Measurements from ENCODE around the gene SPIRE2.
"Not testable (repeated sequence)": the region's sequence is repeated elsewhere in the genome, so short reads cannot be mapped to it uniquely, and the experiment has no call there.

The SPIRE2 gene

DNA sequence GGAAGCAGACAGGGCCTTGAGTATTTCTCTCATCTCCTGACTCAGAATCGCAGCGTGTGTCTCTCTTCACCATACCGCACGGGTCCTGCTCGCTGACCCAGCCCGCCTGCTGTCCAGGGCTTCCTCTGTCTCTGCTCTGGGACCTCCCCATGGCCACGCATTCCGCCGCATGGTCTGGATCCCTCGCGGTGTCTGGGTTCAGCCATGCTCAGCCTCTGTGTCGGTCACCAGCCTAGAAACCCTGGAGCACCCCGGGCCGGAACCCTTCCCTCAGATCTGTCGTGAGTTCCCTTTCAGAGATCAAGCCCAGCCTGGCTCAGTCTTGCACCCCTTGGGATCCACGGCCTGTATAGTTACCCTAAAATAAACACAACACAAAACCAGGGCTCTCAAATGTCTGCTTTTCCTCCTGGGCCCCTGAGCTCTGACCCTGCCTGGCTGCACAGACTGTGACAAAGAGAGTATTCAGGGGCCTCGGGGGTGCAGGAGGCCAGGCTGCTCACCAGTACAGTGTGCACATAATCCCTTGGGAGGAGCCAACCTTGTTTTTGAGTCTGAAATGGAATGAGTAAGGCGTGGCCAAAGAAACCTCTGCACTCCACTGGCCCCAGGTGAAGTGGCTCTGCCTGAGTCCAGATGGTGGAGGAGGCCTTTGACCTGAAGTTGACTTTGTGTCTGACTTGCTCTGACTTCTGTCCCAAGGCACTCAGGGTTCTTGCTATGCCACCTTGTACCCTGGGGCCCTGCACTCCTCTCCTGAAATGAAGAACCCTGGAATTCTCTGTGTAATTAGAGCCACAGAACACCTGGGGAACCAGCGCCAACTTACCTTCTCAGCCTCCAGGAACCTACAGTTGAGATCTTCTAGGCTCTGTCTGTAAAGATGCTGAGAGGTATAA is 5.8 kb upstream of the SPIRE2 start:
- no peak overlapping the region for H3K9ac ChIP-seq (ENCODE audit: low read depth, low read length)
- no peak for TF ChIP-seq EZH2 (IDR thresholded peaks at IDR 0.05; ENCODE audit: borderline replicate concordance, low read depth, low read length, severe bottlenecking)
- TF ChIP-seq, protein P1, sequence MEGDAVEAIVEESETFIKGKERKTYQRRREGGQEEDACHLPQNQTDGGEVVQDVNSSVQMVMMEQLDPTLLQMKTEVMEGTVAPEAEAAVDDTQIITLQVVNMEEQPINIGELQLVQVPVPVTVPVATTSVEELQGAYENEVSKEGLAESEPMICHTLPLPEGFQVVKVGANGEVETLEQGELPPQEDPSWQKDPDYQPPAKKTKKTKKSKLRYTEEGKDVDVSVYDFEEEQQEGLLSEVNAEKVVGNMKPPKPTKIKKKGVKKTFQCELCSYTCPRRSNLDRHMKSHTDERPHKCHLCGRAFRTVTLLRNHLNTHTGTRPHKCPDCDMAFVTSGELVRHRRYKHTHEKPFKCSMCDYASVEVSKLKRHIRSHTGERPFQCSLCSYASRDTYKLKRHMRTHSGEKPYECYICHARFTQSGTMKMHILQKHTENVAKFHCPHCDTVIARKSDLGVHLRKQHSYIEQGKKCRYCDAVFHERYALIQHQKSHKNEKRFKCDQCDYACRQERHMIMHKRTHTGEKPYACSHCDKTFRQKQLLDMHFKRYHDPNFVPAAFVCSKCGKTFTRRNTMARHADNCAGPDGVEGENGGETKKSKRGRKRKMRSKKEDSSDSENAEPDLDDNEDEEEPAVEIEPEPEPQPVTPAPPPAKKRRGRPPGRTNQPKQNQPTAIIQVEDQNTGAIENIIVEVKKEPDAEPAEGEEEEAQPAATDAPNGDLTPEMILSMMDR (IDR thresholded peaks at IDR 0.05; ENCODE audit: borderline replicate concordance, extremely low read depth, low read length, poor library complexity, severe bottlenecking), result no peak
- ATAC-seq (ENCODE audit: insufficient read depth, low read depth) (no peak), DNase-seq (no peak)
- peaks cover 9% of the 10 kb centered on the region for H3K79me2 ChIP-seq (ENCODE audit: insufficient read depth, low read length)
- H3K27ac ChIP-seq (ENCODE audit: low read length), result no peak overlapping the region
- peaks cover 26% of the 10 kb centered on the region for H3K4me1 ChIP-seq (ENCODE audit: insufficient read depth, low read length)
- H3K9me3 ChIP-seq (ENCODE audit: insufficient read depth, low read length, severe bottlenecking), result no peaks in the 10 kb centered on the region
- no peaks in the 10 kb centered on the region for H3K27me3 ChIP-seq (ENCODE audit: insufficient read depth, low read length, poor library complexity)
- no peak overlapping the region for H3K4me2 ChIP-seq (ENCODE audit: insufficient read depth, low read length)
- H3K36me3 ChIP-seq (ENCODE audit: insufficient read depth, low read length), result no peaks in the 10 kb centered on the region
- H2AFZ ChIP-seq (ENCODE audit: low read depth, low read length), result no peak overlapping the region
- peaks cover 8% of the 10 kb centered on the region for H4K20me1 ChIP-seq (ENCODE audit: insufficient read depth, low read length)
- no peak overlapping the region for H3K4me3 ChIP-seq (ENCODE audit: low read depth in 1 of 2, low read length in 2 of 2)

DNA sequence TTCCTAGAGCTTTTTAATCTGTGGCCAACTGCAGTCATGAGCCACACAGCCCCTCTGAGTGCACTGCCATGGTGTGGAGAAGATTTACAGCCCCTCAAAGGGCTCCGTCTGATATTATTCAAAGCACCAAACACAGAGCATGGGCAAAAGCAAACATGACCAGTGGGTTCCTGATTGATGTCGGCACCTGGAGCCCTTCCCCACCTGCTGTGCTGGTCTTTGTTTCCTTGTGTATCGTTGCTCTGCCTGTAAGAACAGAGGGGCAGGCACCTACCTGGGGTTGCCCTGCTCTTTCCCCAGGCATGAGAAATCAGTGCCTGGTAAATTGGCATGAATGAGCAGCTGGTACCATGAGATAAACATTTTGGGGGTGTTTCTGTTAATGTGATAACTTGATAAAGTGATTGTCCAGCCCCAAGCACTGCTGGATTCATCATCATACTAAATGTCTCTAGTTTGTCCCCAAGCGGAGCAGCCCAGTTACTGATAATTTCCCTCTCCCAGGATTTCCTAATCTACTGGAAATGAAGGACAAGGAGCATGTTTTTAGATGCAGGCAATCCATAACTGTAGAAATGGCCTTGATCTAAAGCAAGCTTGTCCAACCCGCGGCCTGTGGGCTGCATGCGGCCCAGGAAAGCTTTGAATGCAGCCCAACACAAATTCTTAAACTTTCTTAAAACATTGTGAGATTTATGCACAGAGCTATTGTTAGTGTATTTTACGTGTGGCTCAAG is 5.0 kb upstream of the SPIRE2 start:
- Histone ChIP-seq H3K79me2 (ENCODE audit: insufficient read depth, low read length) (peaks cover 4% of the 10 kb centered on the region; the same call in 1 of the 2 replicates), H4K20me1 (ENCODE audit: insufficient read depth, low read length) (peaks cover 12% of the 10 kb centered on the region), H3K27me3 (ENCODE audit: insufficient read depth, low read length, poor library complexity) (no peaks in the 10 kb centered on the region), H3K4me1 (ENCODE audit: insufficient read depth, low read length) (peaks cover 24% of the 10 kb centered on the region), H2AFZ (ENCODE audit: low read depth, low read length) (no peak overlapping the region), H3K9ac (ENCODE audit: low read depth, low read length) (no peak overlapping the region), H3K36me3 (ENCODE audit: insufficient read depth, low read length) (no peaks in the 10 kb centered on the region), H3K4me3 (ENCODE audit: low read depth in 1 of 2, low read length in 2 of 2) (no peak overlapping the region), H3K27ac (ENCODE audit: low read length) (no peak overlapping the region), H3K9me3 (ENCODE audit: insufficient read depth, low read length, severe bottlenecking) (no peaks in the 10 kb centered on the region), H3K4me2 (ENCODE audit: insufficient read depth, low read length) (no peak overlapping the region)
- no peak for DNase-seq
- no peak for TF ChIP-seq EZH2 (IDR thresholded peaks at IDR 0.05; ENCODE audit: borderline replicate concordance, low read depth, low read length, severe bottlenecking)
- TF ChIP-seq, protein P1 (IDR thresholded peaks at IDR 0.05; ENCODE audit: borderline replicate concordance, extremely low read depth, low read length, poor library complexity, severe bottlenecking), result no peak
- no peak for ATAC-seq (ENCODE audit: insufficient read depth, low read depth)

DNA sequence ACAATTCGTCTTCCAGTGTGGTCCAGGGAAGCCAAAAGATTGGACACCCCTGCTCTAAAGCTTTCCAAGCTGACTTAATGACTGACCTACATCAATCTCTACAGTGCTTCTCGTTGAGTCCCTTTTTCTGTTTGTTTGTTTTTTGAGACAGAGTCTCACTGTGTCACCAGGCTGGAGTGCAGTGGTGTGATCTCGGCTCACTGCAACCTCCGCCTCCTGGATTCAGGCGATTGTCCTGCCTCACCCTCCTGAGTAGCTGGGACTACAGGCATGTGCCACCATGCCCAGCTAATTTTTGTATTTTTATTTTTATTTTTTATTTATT is 4.5 kb upstream of the SPIRE2 start:
- Histone ChIP-seq H3K4me1 (ENCODE audit: insufficient read depth, low read length) (peaks cover 19% of the 10 kb centered on the region), H4K20me1 (ENCODE audit: insufficient read depth, low read length) (peaks cover 15% of the 10 kb centered on the region)
- H3K4me2 ChIP-seq (ENCODE audit: insufficient read depth, low read length); ATAC-seq (ENCODE audit: insufficient read depth, low read depth); H3K27me3 ChIP-seq (ENCODE audit: insufficient read depth, low read length, poor library complexity); DNase-seq; H3K27ac ChIP-seq (ENCODE audit: low read length); H3K36me3 ChIP-seq (ENCODE audit: insufficient read depth, low read length); H2AFZ ChIP-seq (ENCODE audit: low read depth, low read length); H3K79me2 ChIP-seq (ENCODE audit: insufficient read depth, low read length); H3K4me3 ChIP-seq (ENCODE audit: low read depth in 1 of 2, low read length in 2 of 2); H3K9me3 ChIP-seq (ENCODE audit: insufficient read depth, low read length, severe bottlenecking); H3K9ac ChIP-seq (ENCODE audit: low read depth, low read length): not testable (repeated sequence)
